Mesendoderm (in vitro differentiated cells): ENCODE results near the gene CERS6.

Experiments
- DNase-seq: peaks from one replicate; pipeline ENCODE4 v3.0.0; 2013
- H2AK5ac ChIP-seq: 2 replicates; pipeline ENCODE4 v1.6.1; 2013; ENCODE audit warnings: low read length, inconsistent platforms
- H2BK120ac ChIP-seq: 2 replicates; pipeline ENCODE4 v1.6.1; 2013; ENCODE audit warnings: low read depth, mild to moderate bottlenecking, low read length, moderate library complexity, mixed read lengths
- H2BK15ac ChIP-seq: replicated peaks from 2 replicates; pipeline ENCODE4 v1.6.1; 2013; ENCODE audit warnings: low read depth, mild to moderate bottlenecking, moderate library complexity
- H2BK5ac ChIP-seq: 2 replicates; pipeline ENCODE4 v1.6.1; 2013; ENCODE audit warnings: low read length, inconsistent platforms
- H3K18ac ChIP-seq: 2 replicates; pipeline ENCODE4 v1.6.1; 2013; ENCODE audit warnings: mild to moderate bottlenecking, low read length, mixed read lengths
- H3K23ac ChIP-seq: one replicate; pipeline ENCODE4 v1.6.1; 2013; ENCODE audit warnings: low read length
- H3K27ac ChIP-seq: 2 replicates; pipeline ENCODE4 v1.5.1; 2013; ENCODE audit warnings: low read depth, mild to moderate bottlenecking, inconsistent platforms, low read length, moderate library complexity
- H3K27me3 ChIP-seq: 2 replicates; pipeline ENCODE4 v1.6.1; 2013; ENCODE audit warnings: low read length, control low read depth, mild to moderate bottlenecking, inconsistent platforms; ENCODE audit not compliant: insufficient read depth, poor library complexity
- H3K36me3 ChIP-seq: 2 replicates; pipeline ENCODE4 v1.6.1; 2013; ENCODE audit warnings: low read length, inconsistent platforms; ENCODE audit not compliant: control insufficient read depth, insufficient read depth
- H3K4ac ChIP-seq: one replicate; pipeline ENCODE4 v1.6.1; 2013; ENCODE audit warnings: low read depth, mild to moderate bottlenecking, low read length, moderate library complexity
- H3K4me1 ChIP-seq: 2 replicates; pipeline ENCODE4 v1.6.1; 2013; ENCODE audit warnings: low read depth, low read length, inconsistent platforms; ENCODE audit not compliant: control insufficient read depth
- H3K4me2 ChIP-seq: 2 replicates; pipeline ENCODE4 v1.6.1; 2013; ENCODE audit warnings: low read length
- H3K4me3 ChIP-seq: 2 replicates; pipeline ENCODE4 v1.5.1; 2013; ENCODE audit warnings: mild to moderate bottlenecking, low read length
- H3K56ac ChIP-seq: one replicate; pipeline ENCODE4 v1.6.1; 2013; ENCODE audit warnings: low read length
- H3K79me1 ChIP-seq: 2 replicates; pipeline ENCODE4 v1.6.1; 2013; ENCODE audit warnings: low read length, inconsistent platforms
- H3K79me2 ChIP-seq: 2 replicates; pipeline ENCODE4 v1.6.1; 2013; ENCODE audit warnings: mild to moderate bottlenecking, low read length; ENCODE audit not compliant: control insufficient read depth, insufficient read depth
- H3K9ac ChIP-seq: 2 replicates; pipeline ENCODE4 v1.6.1; 2013; ENCODE audit warnings: low read length, inconsistent platforms
- H4K5ac ChIP-seq: one replicate; pipeline ENCODE4 v1.6.1; 2013; ENCODE audit warnings: low read length
- H4K8ac ChIP-seq: one replicate; pipeline ENCODE4 v1.6.1; 2013; ENCODE audit warnings: low read depth, mild to moderate bottlenecking, control low read depth, low read length, moderate library complexity
- WGBS: extraction: QIAGEN DNeasy Blood & Tissue Kit; methylation state at CpG from one replicate; pipeline ENCODE4 v1.1.7; 2013; ENCODE audit warnings: low lambda C conversion rate, missing lambda C conversion rate; ENCODE audit not compliant: insufficient coverage; ENCODE audit errors: extremely low coverage; 5-methylcytosine and 5-hydroxymethylcytosine counted together

CERS6 gene

DNA sequence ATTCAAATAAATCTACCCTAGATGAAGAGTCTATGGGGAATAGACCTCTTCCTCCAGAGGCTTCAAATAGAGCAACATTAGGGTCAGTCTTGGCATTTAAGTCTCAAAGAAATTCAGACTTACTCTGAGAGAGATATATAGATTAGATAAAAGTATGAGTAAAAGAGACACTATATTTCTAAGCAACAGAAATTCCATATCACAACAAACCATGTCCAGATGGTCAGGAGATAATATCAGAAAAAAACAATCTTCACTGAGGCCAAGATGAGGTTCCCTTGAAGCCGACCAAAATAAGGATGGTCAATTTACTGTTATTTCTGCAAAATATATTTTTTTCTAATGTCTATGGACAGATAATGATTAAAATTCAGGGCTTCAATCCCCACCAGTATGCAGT is 257.3 kb downstream of the CERS6 start:
- Histone ChIP-seq H3K23ac (no peak overlapping the region), H3K4ac (no peak overlapping the region), H2BK120ac (no peak overlapping the region), H3K4me1 (no peaks in the 10 kb centered on the region), H4K8ac (no peak overlapping the region), H2BK15ac (no peak overlapping the region), H2BK5ac (no peak overlapping the region), H3K9ac (no peak overlapping the region), H3K4me2 (no peak overlapping the region), H4K5ac (no peak overlapping the region), H3K27ac (no peak overlapping the region), H2AK5ac (no peak overlapping the region), H3K79me2 (no peaks in the 10 kb centered on the region), H3K27me3 (no peaks in the 10 kb centered on the region), H3K36me3 (no peaks in the 10 kb centered on the region), H3K18ac (no peak overlapping the region), H3K4me3 (no peak overlapping the region), H3K56ac (no peak overlapping the region), H3K79me1 (no peaks in the 10 kb centered on the region)
- WGBS: no CpG with 5 or more reads among the region's 1 CpG
- no peak for DNase-seq

- Histone ChIP-seq H4K8ac (no peak overlapping the region), H3K36me3 (no peaks in the 10 kb centered on the region), H3K79me1 (no peaks in the 10 kb centered on the region), H3K56ac (no peak overlapping the region), H3K4me3 (no peak overlapping the region), H3K18ac (no peak overlapping the region), H3K4ac (no peak overlapping the region), H3K4me2 (no peak overlapping the region), H2BK5ac (no peak overlapping the region), H3K4me1 (no peaks in the 10 kb centered on the region), H4K5ac (no peak overlapping the region), H3K79me2 (no peaks in the 10 kb centered on the region), H3K27ac (no peak overlapping the region), H2AK5ac (no peak overlapping the region), H3K27me3 (no peaks in the 10 kb centered on the region), H2BK120ac (no peak overlapping the region), H3K23ac (no peak overlapping the region), H2BK15ac (no peak overlapping the region), H3K9ac (no peak overlapping the region)
- WGBS: no CpG with 5 or more reads among the region's 2 CpGs
- DNase-seq: no peak
These were observed 259.8 kb downstream of the CERS6 start for GRCh38 chr2:168715849-168716248.

DNA sequence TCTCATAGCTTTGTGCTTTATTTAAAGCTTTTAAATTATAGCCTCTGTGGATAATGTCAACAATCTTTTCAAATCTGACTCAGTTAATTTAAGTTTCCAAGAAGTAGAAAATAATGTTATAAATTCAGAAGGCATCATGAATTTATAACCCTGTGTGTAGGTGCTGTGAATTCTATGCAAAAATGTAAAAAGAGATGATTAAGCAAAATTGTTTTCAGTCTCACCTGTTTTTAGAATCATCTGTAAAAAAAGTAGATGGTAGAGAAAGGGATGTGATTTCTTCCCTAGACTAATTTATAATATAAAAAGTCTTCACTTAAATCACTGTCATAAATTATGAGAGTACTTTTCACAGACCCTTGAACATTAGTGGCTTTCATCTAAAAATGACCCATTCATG is 260.8 kb downstream of the CERS6 start:
- Histone ChIP-seq H3K79me1 (no peaks in the 10 kb centered on the region), H2BK15ac (no peak overlapping the region), H4K5ac (no peak overlapping the region), H3K4ac (no peak overlapping the region), H3K9ac (no peak overlapping the region), H3K4me1 (no peaks in the 10 kb centered on the region), H3K23ac (no peak overlapping the region), H3K79me2 (no peaks in the 10 kb centered on the region), H2BK5ac (no peak overlapping the region), H3K27me3 (no peaks in the 10 kb centered on the region), H3K56ac (no peak overlapping the region), H3K4me2 (no peak overlapping the region), H3K4me3 (no peak overlapping the region), H3K18ac (no peak overlapping the region), H3K27ac (no peak overlapping the region), H4K8ac (no peak overlapping the region), H3K36me3 (no peaks in the 10 kb centered on the region), H2BK120ac (no peak overlapping the region), H2AK5ac (no peak overlapping the region)
- DNase-seq: no peak

DNA sequence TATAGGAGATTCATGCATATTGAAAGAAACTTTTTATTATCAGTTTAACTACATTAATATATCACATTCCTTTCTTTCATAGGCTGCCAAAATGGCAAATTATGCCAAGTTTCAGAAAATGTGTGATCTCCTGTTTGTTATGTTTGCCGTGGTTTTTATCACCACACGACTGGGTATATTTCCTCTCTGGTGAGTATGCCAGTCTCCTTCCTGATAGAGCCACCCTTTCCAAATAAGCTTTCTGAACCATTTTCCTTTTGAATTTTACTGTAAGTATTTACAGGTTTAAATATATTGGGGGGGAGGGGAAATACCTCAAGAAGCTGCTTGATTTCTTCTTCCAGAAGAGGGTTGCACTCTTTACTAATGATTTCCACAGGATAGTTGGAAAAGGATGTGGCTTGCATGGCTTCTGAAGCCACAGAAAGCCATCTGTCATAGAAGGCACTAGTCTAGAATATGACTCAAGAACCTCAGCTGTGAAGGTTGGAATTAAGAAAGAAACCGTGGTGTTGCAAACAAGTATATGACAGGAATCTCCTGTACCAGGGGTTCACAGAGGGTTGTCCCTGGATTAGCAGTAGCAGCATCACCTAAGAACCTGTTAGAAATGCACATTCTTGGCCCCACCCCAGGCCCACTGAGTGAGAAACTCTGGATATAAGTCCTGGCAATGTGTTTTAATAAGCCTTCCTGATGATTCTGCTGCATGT is 261.9 kb downstream of the CERS6 start:
- Histone ChIP-seq H3K4me3 (no peak overlapping the region), H2BK15ac (no peak overlapping the region), H3K36me3 (no peaks in the 10 kb centered on the region), H3K18ac (no peak overlapping the region), H2BK120ac (no peak overlapping the region), H3K23ac (no peak overlapping the region), H2AK5ac (no peak overlapping the region), H3K27me3 (no peaks in the 10 kb centered on the region), H4K8ac (no peak overlapping the region), H3K56ac (no peak overlapping the region), H3K27ac (no peak overlapping the region), H3K4ac (no peak overlapping the region), H3K4me2 (no peak overlapping the region), H2BK5ac (no peak overlapping the region), H3K4me1 (no peaks in the 10 kb centered on the region), H3K79me1 (no peaks in the 10 kb centered on the region), H3K9ac (no peak overlapping the region), H3K79me2 (no peaks in the 10 kb centered on the region), H4K5ac (no peak overlapping the region)
- no CpG with 5 or more reads among the region's 3 CpGs for WGBS
- DNase-seq: no peak

- Histone ChIP-seq H3K36me3 (no peaks in the 10 kb centered on the region), H3K4ac (no peak overlapping the region), H2BK5ac (no peak overlapping the region), H3K9ac (no peak overlapping the region), H2AK5ac (no peak overlapping the region), H3K79me1 (no peaks in the 10 kb centered on the region), H3K27me3 (no peaks in the 10 kb centered on the region), H2BK120ac (no peak overlapping the region), H3K27ac (no peak overlapping the region), H3K4me1 (no peaks in the 10 kb centered on the region), H3K4me2 (no peak overlapping the region), H4K5ac (no peak overlapping the region), H3K4me3 (no peak overlapping the region), H3K79me2 (no peaks in the 10 kb centered on the region), H2BK15ac (no peak overlapping the region), H3K23ac (no peak overlapping the region), H3K56ac (no peak overlapping the region), H3K18ac (no peak overlapping the region), H4K8ac (no peak overlapping the region)
- WGBS: no CpG with 5 or more reads among the region's 2 CpGs
- DNase-seq: no peak
These were observed 262.6 kb downstream of the CERS6 start for GRCh38 chr2:168718622-168719021.

DNA sequence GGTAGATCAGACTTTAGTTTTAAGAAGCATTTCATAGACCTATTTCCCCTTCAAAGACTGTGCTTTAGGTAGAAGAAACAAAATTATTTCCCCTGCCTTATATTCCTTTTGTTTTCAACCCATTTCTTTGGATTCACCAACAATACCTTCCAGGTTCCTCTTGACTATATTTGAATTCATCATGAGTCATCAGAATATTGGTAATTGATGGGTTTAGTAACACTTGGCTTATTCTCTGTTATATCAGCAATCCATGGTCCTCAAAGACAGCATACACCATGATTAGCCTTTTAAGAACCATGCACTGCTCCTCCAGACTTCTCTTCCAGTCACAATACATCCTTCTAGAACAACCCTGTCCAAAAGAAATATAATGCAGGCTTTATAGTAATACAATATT is 263.4 kb downstream of the CERS6 start:
- Histone ChIP-seq H2BK15ac (no peak overlapping the region), H3K36me3 (no peaks in the 10 kb centered on the region), H3K9ac (no peak overlapping the region), H2AK5ac (no peak overlapping the region), H3K56ac (no peak overlapping the region), H3K4me3 (no peak overlapping the region), H3K79me1 (no peaks in the 10 kb centered on the region), H3K4me2 (no peak overlapping the region), H4K5ac (no peak overlapping the region), H3K79me2 (no peaks in the 10 kb centered on the region), H4K8ac (no peak overlapping the region), H3K4me1 (no peaks in the 10 kb centered on the region), H2BK5ac (no peak overlapping the region), H3K27ac (no peak overlapping the region), H3K4ac (no peak overlapping the region), H3K23ac (no peak overlapping the region), H3K18ac (no peak overlapping the region), H2BK120ac (no peak overlapping the region), H3K27me3 (no peaks in the 10 kb centered on the region)
- no peak for DNase-seq
